CD4-positive, alpha-beta T cell treated with Interleukin-6 at 100 ng/mL for 8 hours (primary cell): Measurements from ENCODE around the gene UNC119B.

Experiments used
- DNase-seq: peaks from one replicate; pipeline ENCODE4 v3.0.0-alpha.2; 2020; ENCODE audit warnings: mixed read lengths, low spot score

Gene UNC119B

DNA sequence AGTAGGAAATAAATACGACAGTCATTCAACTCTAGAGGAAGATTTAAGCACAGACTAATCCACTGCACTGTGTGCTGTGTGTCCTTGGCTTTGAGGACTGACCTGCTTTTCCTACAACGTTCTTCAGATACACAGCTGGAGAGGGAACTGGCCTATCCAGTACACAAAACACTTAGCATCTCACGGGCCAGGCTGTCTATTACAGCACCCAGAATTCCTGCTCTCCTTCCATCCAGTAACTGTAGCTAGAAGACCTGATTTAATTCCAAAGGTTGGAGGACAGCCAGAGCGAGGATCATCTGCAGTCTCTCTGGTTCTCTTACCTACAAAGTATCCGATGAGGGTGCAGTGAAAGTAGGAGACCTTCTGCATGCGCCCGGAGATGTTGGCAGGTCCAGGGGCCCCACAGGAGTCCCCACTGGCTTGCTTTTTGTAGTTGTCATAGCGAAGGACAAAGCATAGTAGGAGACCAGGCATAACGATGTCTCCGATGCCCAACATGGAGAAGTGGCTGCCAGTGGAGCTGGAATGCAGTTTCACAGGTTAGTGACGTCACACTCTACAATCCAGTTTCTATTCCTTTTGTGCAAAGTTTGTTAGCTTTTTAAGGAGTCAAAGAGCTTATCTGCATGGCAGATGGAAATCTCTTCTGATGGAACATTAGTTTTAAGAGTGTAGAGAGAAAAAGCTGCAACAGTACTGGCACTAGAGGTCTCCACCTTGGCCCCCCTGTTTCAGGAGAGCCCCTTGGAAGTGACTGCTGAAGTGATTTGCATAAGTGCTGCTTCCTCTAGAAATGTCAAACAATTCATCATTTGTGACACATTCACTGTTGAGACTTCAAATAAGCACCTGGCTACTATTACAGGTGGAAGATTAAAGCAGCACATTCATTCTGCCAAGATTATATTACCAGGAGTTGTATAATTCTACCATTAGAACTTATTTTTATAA is 57.1 kb downstream of the UNC119B start:
- DNase-seq: no peak

DNA sequence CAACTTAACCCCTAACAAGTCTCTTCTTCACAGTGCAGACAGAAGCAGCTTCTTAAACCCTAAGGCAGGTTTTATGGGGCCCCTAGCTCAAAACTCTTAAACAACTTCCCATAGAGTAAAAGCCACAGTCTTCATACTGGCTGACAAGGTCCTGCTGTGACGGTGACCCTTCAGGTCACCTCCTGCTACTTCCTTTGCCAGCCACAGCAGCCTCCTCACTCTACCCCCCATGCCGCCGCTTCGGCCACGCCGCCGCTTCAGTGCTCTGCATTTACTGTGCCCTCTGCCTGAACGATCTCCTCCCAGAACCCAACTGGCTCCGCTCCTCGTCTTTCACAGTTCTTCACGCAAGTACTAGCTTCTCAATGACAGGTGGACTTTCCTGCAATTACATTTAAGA is 60.8 kb downstream of the UNC119B start:
- no peak for DNase-seq
